ENCODE data around the gene MEGF6.

The MEGF6 gene

GRCh38 chr1:3501856-3502640 is 109.3 kb downstream of the MEGF6 start:
- Histone ChIP-seq H3K4me1 (ENCODE audit: control insufficient read depth, low read length) (no peaks in the 10 kb centered on the region), H3K9me3 (ENCODE audit: control insufficient read depth, insufficient read depth, low read length) (no peaks in the 10 kb centered on the region), H3K79me2 (ENCODE audit: control insufficient read depth, low read length) (no peaks in the 10 kb centered on the region), H3K4me2 (ENCODE audit: low read length) (no peak overlapping the region), H3K36me3 (ENCODE audit: control insufficient read depth, low read length) (no peaks in the 10 kb centered on the region), H3F3A (ENCODE audit: control insufficient read depth, insufficient read depth) (no peaks in the 10 kb centered on the region), H3K27me3 (ENCODE audit: control insufficient read depth, low read length) (no peaks in the 10 kb centered on the region), H3K4me3 (ENCODE audit: low read length) (no peak overlapping the region), H3K27ac (ENCODE audit: low read depth, low read length) (no peak overlapping the region), H3K9me2 (replicated peaks; ENCODE audit: control insufficient read depth, low read length) (no peaks in the 10 kb centered on the region), H4K20me1 (ENCODE audit: control insufficient read depth, insufficient read depth, low read depth, low read length) (no peaks in the 10 kb centered on the region)
- no peak for TF ChIP-seq EZH2phosphoT487 (IDR thresholded peaks at IDR 0.05; ENCODE audit: borderline replicate concordance, low read length)
- no peak for TF ChIP-seq CTCF (IDR thresholded peaks at IDR 0.05; ENCODE audit: low read depth, low read length, poor library complexity, severe bottlenecking)

GRCh38 chr1:3501437-3501836 is 109.9 kb downstream of the MEGF6 start:
- no peaks in the 10 kb centered on the region for H3K9me2 ChIP-seq (replicated peaks; ENCODE audit: control insufficient read depth, low read length)
- H3K36me3 ChIP-seq (ENCODE audit: control insufficient read depth, low read length): no peaks in the 10 kb centered on the region
- H3K4me2 ChIP-seq (ENCODE audit: low read length): no peak overlapping the region
- H3K27ac ChIP-seq (ENCODE audit: low read depth, low read length): no peak overlapping the region
- no peaks in the 10 kb centered on the region for H3K4me1 ChIP-seq (ENCODE audit: control insufficient read depth, low read length)
- TF ChIP-seq EZH2phosphoT487 (IDR thresholded peaks at IDR 0.05; ENCODE audit: borderline replicate concordance, low read length) (no peak), CTCF (IDR thresholded peaks at IDR 0.05; ENCODE audit: low read depth, low read length, poor library complexity, severe bottlenecking) (no peak)
- no peaks in the 10 kb centered on the region for H4K20me1 ChIP-seq (ENCODE audit: control insufficient read depth, insufficient read depth, low read depth, low read length)
- no peak overlapping the region for H3K4me3 ChIP-seq (ENCODE audit: low read length)
- H3F3A ChIP-seq (ENCODE audit: control insufficient read depth, insufficient read depth): no peaks in the 10 kb centered on the region
- no peaks in the 10 kb centered on the region for H3K9me3 ChIP-seq (ENCODE audit: control insufficient read depth, insufficient read depth, low read length)
- no peaks in the 10 kb centered on the region for H3K27me3 ChIP-seq (ENCODE audit: control insufficient read depth, low read length)
- no peaks in the 10 kb centered on the region for H3K79me2 ChIP-seq (ENCODE audit: control insufficient read depth, low read length)

- no peak overlapping the region for H3K4me3 ChIP-seq (ENCODE audit: low read length)
- no peak overlapping the region for H3K27ac ChIP-seq (ENCODE audit: low read depth, low read length)
- H3K9me2 ChIP-seq (replicated peaks; ENCODE audit: control insufficient read depth, low read length): no peaks in the 10 kb centered on the region
- H3K79me2 ChIP-seq (ENCODE audit: control insufficient read depth, low read length): no peaks in the 10 kb centered on the region
- no peaks in the 10 kb centered on the region for H3K27me3 ChIP-seq (ENCODE audit: control insufficient read depth, low read length)
- no peak for TF ChIP-seq CTCF (IDR thresholded peaks at IDR 0.05; ENCODE audit: low read depth, low read length, poor library complexity, severe bottlenecking)
- TF ChIP-seq EZH2phosphoT487 (IDR thresholded peaks at IDR 0.05; ENCODE audit: borderline replicate concordance, low read length): no peak
- H3K4me2 ChIP-seq (ENCODE audit: low read length): no peak overlapping the region
- no peaks in the 10 kb centered on the region for H3K36me3 ChIP-seq (ENCODE audit: control insufficient read depth, low read length)
- no peaks in the 10 kb centered on the region for H3F3A ChIP-seq (ENCODE audit: control insufficient read depth, insufficient read depth)
- H3K4me1 ChIP-seq (ENCODE audit: control insufficient read depth, low read length): no peaks in the 10 kb centered on the region
- H4K20me1 ChIP-seq (ENCODE audit: control insufficient read depth, insufficient read depth, low read depth, low read length): no peaks in the 10 kb centered on the region
- no peaks in the 10 kb centered on the region for H3K9me3 ChIP-seq (ENCODE audit: control insufficient read depth, insufficient read depth, low read length)
Measured at GRCh38 chr1:3500265-3500835, 111.0 kb downstream of the MEGF6 start.
